Measurements from ENCODE around the gene TXK. TPM values are rescaled to one million over a fixed set of nuclear protein-coding genes. Genes with fewer than 3 reads are reported as not detected.

Gene TXK
- total RNA-seq, 4 donors from 2014 or later: 1.5 to 9.9 (median 3.2) TPM

GRCh38 chr4:48169636-48170035, 35.6 kb upstream of the TXK start:
- TF ChIP-seq CTCF (IDR thresholded peaks at IDR 0.05; ENCODE audit: low read depth): no peak

GRCh38 chr4:48167538-48168263, 33.7 kb upstream of the TXK start:
- TF ChIP-seq CTCF (IDR thresholded peaks at IDR 0.05; ENCODE audit: low read depth): no peak

GRCh38 chr4:48163746-48164145, 29.7 kb upstream of the TXK start:
- TF ChIP-seq CTCF (IDR thresholded peaks at IDR 0.05; ENCODE audit: low read depth): no peak

- TF ChIP-seq CTCF (IDR thresholded peaks at IDR 0.05; ENCODE audit: low read depth): no peak
These were observed 28.1 kb upstream of the TXK start for GRCh38 chr4:48162162-48162561.

DNA sequence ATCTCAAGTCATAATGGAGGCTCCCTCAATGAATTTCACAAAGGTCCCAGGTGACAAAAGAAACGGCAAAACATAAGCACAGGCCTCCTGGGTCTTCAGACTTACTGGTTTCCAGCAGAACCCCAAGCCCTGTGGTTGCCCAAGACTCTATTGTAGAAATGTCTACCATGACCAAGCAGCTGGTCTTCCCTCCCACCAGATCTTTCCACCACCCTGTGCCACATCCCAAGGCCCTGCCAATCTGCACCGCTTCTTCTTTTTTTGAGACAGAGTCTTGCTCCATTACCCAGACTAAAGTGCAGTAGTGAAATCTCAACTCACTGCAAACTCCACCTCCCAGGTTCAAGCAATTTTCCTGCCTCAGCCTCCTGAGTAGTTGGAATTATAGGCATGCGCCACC, 23.2 kb upstream of the TXK start:
- no peak for TF ChIP-seq CTCF (IDR thresholded peaks at IDR 0.05; ENCODE audit: low read depth)

DNA sequence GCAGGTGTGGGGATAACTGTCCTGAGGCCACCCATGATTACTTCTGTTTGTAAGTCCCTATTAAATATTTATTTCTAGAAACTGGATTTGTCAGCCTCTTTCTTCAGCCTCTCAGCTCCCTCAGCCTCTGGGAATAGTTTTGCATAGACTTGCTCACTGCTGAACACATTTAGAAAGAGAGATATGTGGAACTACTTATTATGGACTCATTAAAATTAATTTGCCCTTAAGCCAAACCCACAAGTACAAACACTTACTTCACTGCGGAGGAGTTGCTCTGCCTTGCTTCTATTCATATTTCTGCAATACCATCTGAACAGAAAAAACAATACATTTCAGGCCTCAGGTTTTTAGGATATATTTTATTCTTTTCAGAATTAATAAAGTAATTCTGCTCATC, 22.4 kb upstream of the TXK start:
- TF ChIP-seq CTCF (IDR thresholded peaks at IDR 0.05; ENCODE audit: low read depth): no peak

GRCh38 chr4:48153791-48154550, 19.9 kb upstream of the TXK start:
- TF ChIP-seq CTCF (IDR thresholded peaks at IDR 0.05; ENCODE audit: low read depth): no peak
